Breast epithelium (tissue), 4 donors: ENCODE results near the gene ENTPD3. TPM values are rescaled to one million over a fixed set of nuclear protein-coding genes. Genes with fewer than 3 reads are reported as not detected.

Experiments used
- DNase-seq, 2 donors: peaks; one replicate each; pipeline ENCODE4 v3.0.0-alpha.2; 2019; ENCODE audit warnings: low spot score in 2 of 2
- H3K27ac ChIP-seq, 2 donors: fragments of 200-600 bp; sonication (generic) in 1 of 2; one replicate each; pipeline ENCODE4 v1.5.1; 2016 to 2019; ENCODE audit warnings: mild to moderate bottlenecking in 1 of 2
- H3K27me3 ChIP-seq, 2 donors: fragments of 200-600 bp; sonication (generic) in 1 of 2; one replicate each; pipeline versions ENCODE4 v1.5.1 to v1.6.0; 2017 to 2019; ENCODE audit warnings: control low read depth in 1 of 2, mild to moderate bottlenecking in 1 of 2
- H3K36me3 ChIP-seq: fragments of 200-600 bp; one replicate; pipeline ENCODE4 v1.5.1; 2019
- H3K4me1 ChIP-seq, 2 donors: fragments of 200-600 bp; sonication (generic); one replicate each; pipeline ENCODE4 v1.5.1; 2016 to 2019; ENCODE audit warnings: control low read depth in 1 of 2
- H3K4me3 ChIP-seq, 3 donors: fragments of 200-600 bp; sonication (generic); 1 replicate in 2 of 3; 2 replicates in 1 of 3; pipeline ENCODE4 v1.5.1; 2016 to 2019; ENCODE audit warnings: mild to moderate bottlenecking in 3 of 3, moderate library complexity in 2 of 3
- H3K9me3 ChIP-seq, 2 donors: fragments of 200-600 bp; sonication (generic) in 1 of 2; one replicate each; pipeline ENCODE4 v1.5.1; 2016 to 2019; ENCODE audit warnings: control low read depth in 1 of 2
- POLR2A ChIP-seq: fragments of 450-650 bp; IDR thresholded peaks from one replicate; pipeline ENCODE4 v1.6.1; 2016; ENCODE audit warnings: antibody characterized with exemption, mild to moderate bottlenecking, moderate library complexity
- POLR2AphosphoS5 ChIP-seq, 3 donors: sonication (generic); formaldehyde crosslinking; IDR thresholded peaks; one replicate each; pipeline ENCODE4 v1.6.1; 2017; ENCODE audit warnings: antibody characterized with exemption in 3 of 3
- intact Hi-C: fragments of 100-400 bp; cut with DNase I; formaldehyde crosslinking; loops from one replicate; pipeline ENCODE4 v1.15.1; 2023; ENCODE audit warnings: low total_unique reads
- total RNA-seq, 3 donors: library from RNA; depleted of rRNA; stranded (reverse); fragments of >200 nt; gene quantifications; one replicate each; pipeline ENCODE4 v1.1.0, GENCODE V29; 2016
- TF ChIP-seq, protein P1 (sequence below), 3 donors: fragments of 450-650 bp; IDR thresholded peaks; one replicate each; pipeline ENCODE4 v1.5.1; 2016 to 2017; ENCODE audit warnings: antibody characterized with exemption in 3 of 3, mild to moderate bottlenecking in 3 of 3, moderate library complexity in 3 of 3

The ENTPD3 gene
- total RNA-seq, 3 donors from 2014 or later, result 1.4 to 7.5 (median 1.5) TPM

DNA sequence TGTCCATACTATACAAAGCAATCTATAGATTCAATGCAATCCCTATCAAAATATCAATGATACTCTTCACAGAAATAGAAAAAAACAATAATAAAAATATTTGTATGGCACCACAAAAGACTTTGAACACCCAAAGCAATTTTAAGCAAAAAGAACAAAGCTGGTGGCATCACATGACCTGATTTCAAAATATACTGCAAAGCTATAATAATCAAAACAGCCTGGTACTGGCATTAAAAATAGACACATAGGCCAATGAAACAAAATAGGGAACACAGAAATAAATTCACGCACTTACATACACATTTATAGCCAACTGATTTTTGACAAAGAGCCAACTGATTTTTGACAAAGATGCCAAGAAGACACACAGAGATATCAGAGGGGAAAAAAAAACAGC lies 9.2 kb upstream of the ENTPD3 start:
- DNase-seq, result no peak
- Histone ChIP-seq H3K27ac (no peak overlapping the region), H3K4me3 (no peak overlapping the region), H3K9me3 (peaks cover 0 to 6% of the 10 kb centered on the region in 2 donors), H3K36me3 (no peaks in the 10 kb centered on the region), H3K4me1 (no peaks in the 10 kb centered on the region), H3K27me3 (no peaks in the 10 kb centered on the region)
- intact Hi-C loops, result no loop called here
- TF ChIP-seq, protein P1, sequence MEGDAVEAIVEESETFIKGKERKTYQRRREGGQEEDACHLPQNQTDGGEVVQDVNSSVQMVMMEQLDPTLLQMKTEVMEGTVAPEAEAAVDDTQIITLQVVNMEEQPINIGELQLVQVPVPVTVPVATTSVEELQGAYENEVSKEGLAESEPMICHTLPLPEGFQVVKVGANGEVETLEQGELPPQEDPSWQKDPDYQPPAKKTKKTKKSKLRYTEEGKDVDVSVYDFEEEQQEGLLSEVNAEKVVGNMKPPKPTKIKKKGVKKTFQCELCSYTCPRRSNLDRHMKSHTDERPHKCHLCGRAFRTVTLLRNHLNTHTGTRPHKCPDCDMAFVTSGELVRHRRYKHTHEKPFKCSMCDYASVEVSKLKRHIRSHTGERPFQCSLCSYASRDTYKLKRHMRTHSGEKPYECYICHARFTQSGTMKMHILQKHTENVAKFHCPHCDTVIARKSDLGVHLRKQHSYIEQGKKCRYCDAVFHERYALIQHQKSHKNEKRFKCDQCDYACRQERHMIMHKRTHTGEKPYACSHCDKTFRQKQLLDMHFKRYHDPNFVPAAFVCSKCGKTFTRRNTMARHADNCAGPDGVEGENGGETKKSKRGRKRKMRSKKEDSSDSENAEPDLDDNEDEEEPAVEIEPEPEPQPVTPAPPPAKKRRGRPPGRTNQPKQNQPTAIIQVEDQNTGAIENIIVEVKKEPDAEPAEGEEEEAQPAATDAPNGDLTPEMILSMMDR (IDR thresholded peaks at IDR 0.05), result no peak
- TF ChIP-seq POLR2AphosphoS5 (IDR thresholded peaks at IDR 0.05) (no peak), POLR2A (no peak)

DNA sequence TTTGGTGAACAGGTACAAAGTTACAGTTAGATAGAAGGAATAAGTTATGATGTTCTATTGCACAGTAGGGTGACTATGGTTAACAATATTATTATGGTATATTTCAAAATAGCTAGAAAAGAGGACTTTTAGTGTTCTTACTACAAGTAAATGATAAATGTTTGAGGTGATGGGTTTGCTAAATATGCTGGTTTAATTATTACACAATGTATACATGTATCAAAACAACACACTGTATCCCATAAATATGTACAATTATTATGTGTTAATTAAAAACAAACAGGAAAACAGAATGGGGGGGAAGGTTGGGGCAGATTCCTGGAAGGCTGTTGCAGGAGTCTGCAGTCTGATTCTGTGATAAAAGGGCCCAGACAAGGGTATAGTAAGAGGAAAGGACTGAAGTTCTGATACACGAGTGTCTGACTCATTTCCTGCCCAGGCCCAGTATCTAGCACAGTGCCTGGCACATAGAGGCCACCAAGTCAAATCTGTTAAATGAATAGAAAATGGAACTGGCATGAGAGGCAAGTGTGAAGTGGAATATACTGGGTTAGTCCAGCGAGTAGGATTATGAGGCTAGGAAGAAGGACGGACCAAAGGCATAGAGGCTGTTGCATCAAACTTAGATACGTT lies 7.2 kb upstream of the ENTPD3 start:
- no peaks in the 10 kb centered on the region for H3K36me3 ChIP-seq
- TF ChIP-seq POLR2A (no peak), POLR2AphosphoS5 (IDR thresholded peaks at IDR 0.05) (no peak)
- TF ChIP-seq, protein P1 (IDR thresholded peaks at IDR 0.05), result no peak
- DNase-seq, result no peak
- H3K4me1 ChIP-seq, result no peaks in the 10 kb centered on the region
- peaks cover 0 to 6% of the 10 kb centered on the region in 2 donors for H3K9me3 ChIP-seq
- no peak overlapping the region for H3K4me3 ChIP-seq
- intact Hi-C loops, result no loop called here
- no peak overlapping the region for H3K27ac ChIP-seq
- no peaks in the 10 kb centered on the region for H3K27me3 ChIP-seq

DNA sequence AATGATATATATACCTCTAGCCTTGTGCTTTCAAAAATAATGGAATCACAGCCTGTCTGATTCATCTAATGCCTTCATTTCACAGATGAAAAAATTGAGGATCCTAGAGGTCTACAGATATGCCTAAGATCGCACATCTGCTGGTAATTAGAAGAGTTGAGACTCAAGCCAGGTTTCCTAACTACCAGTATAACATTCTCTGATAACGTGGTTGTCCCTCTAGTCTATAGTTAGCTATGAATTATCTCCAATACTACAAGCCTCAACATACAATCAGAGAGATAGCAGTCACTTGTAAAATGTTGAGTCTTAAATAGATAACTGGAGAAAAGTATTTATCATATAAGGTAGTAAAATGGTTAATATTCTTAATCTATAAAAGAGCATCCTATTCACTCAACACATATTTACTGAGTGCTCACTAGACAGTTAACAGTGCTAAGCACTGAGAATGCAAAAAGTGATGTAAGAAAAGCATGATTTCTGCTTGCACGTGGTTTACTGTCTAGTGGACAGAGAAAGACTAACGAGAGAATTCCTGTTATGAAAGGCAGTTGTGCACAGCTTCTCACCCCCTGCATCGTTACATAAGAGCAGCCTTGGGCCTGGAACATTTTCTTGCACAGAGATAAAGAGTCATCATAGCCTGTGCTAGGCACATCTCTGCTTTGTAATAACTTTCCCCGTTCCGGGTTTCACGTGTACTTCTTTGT lies 4.9 kb upstream of the ENTPD3 start:
- intact Hi-C loops, result no loop called here

DNA sequence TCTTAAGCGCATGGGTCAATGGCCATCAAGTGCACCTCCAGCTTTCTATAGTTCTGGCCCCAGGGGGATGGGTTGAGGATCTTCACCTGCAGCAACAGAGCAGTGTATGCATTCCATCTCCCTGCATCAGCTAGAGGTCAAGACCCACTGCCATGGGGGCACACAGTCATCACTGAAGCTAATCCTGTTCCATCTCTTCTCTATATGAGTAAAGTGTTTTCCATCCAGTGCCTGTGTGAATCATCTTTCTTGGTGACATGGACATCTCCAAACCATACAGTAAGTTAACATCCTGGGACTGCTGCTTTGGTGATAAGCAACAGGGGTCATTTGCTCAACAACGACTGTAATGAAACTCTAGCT lies 4.4 kb upstream of the ENTPD3 start:
- peaks cover 0 to 5% of the 10 kb centered on the region in 2 donors for H3K9me3 ChIP-seq
- H3K36me3 ChIP-seq, result no peaks in the 10 kb centered on the region
- intact Hi-C loops, result no loop called here
- no peaks in the 10 kb centered on the region for H3K27me3 ChIP-seq
- DNase-seq, result no peak
- no peak overlapping the region for H3K4me3 ChIP-seq
- H3K27ac ChIP-seq, result no peak overlapping the region
- H3K4me1 ChIP-seq, result no peaks in the 10 kb centered on the region
- TF ChIP-seq POLR2A (no peak), POLR2AphosphoS5 (IDR thresholded peaks at IDR 0.05) (no peak)
- TF ChIP-seq, protein P1 (IDR thresholded peaks at IDR 0.05), result no peak

More for the DNA sequence above, 4.9 kb upstream of the ENTPD3 start:
- no peaks in the 10 kb centered on the region for H3K27me3 ChIP-seq
- no peaks in the 10 kb centered on the region for H3K36me3 ChIP-seq
- no peak overlapping the region for H3K4me3 ChIP-seq
- no peak overlapping the region for H3K27ac ChIP-seq
- H3K4me1 ChIP-seq, result no peaks in the 10 kb centered on the region
- TF ChIP-seq POLR2A (no peak), POLR2AphosphoS5 (IDR thresholded peaks at IDR 0.05) (no peak)
- TF ChIP-seq, protein P1 (IDR thresholded peaks at IDR 0.05), result no peak
- peaks cover 0 to 6% of the 10 kb centered on the region in 2 donors for H3K9me3 ChIP-seq
- no peak for DNase-seq

DNA sequence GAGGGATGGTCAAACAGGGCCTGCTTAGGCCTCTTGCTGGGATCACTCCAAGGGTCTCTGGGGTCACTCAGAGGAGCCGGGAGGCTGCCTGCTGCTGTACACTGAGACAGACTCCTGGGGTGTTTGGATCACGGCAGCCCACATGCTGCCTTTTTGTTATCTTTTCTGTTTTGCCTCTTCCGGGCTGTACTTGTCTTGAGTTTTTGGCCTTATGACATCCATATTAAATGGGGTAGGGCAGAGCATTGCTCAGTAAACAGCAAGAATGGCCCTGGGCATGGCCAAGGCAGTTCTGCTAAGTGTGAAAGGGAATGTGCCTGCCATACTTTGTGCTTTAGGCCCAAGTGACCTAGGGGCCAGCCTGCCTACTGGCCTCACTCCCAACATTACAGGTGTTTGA lies 771 bp upstream of the ENTPD3 start:
- TF ChIP-seq, protein P1 (IDR thresholded peaks at IDR 0.05), result no peak
- no peak for TF ChIP-seq POLR2A
- TF ChIP-seq POLR2AphosphoS5 (IDR thresholded peaks at IDR 0.05), result no peak
- intact Hi-C loops, result no loop called here
- H3K27ac ChIP-seq, result no peak overlapping the region
- no peaks in the 10 kb centered on the region for H3K4me1 ChIP-seq
- H3K36me3 ChIP-seq, result no peaks in the 10 kb centered on the region
- H3K4me3 ChIP-seq, result no peak overlapping the region
- DNase-seq, result no peak
- no peaks in the 10 kb centered on the region for H3K9me3 ChIP-seq
- no peaks in the 10 kb centered on the region for H3K27me3 ChIP-seq
